HEK293 (cell line): Measurements from ENCODE around the gene INPP5A.

Experiments
- CTCF ChIA-PET: fragments of 350-600 bp; formaldehyde crosslinking; extraction: SDS; loops from one replicate; lab custom pipeline; 2021; ENCODE audit warnings: antibody characterized with exemption; lab: Yijun Ruan, JAX
- POLR2A ChIA-PET: fragments of 300-600 bp; formaldehyde crosslinking; extraction: SDS; loops from one replicate; lab custom pipeline; 2020; ENCODE audit warnings: antibody characterized with exemption, inconsistent platforms; lab: Yijun Ruan, JAX
- H3K27ac ChIP-seq: fragments of 200-500 bp; sonication (Bioruptor generic); 2 replicates; pipeline ENCODE4 v1.5.1; 2014; ENCODE audit warnings: low read depth, low read length, control low read depth, inconsistent platforms; ENCODE audit errors: extremely low read depth
- H3K36me3 ChIP-seq, 2 experiments: fragments of 200-500 bp in 1 of 2; sonication (Bioruptor generic) in 1 of 2; 1 replicate in 1 of 2; 2 replicates in 1 of 2; pipeline ENCODE4 v1.5.1; 2014 to 2017; ENCODE audit warnings: inconsistent platforms in 2 of 2, low read length in 2 of 2; ENCODE audit not compliant: control insufficient read depth in 2 of 2, insufficient read depth in 1 of 2
- H3K4me1 ChIP-seq: fragments of 200-500 bp; sonication (Bioruptor generic); 2 replicates; pipeline ENCODE4 v1.5.1; 2014; ENCODE audit warnings: mild to moderate bottlenecking, low read length, inconsistent platforms; ENCODE audit not compliant: control insufficient read depth, insufficient read depth
- H3K4me3 ChIP-seq: 2 replicates; pipeline ENCODE4 v1.5.1; 2011; ENCODE audit warnings: low read depth, mild to moderate bottlenecking, control low read depth, low read length, moderate library complexity
- H3K9me3 ChIP-seq: fragments of 200-500 bp; sonication (Bioruptor generic); 2 replicates; pipeline ENCODE4 v1.5.1; 2014; ENCODE audit warnings: low read depth, low read length, inconsistent platforms; ENCODE audit not compliant: control insufficient read depth, insufficient read depth
- KLF7 ChIP-seq: fragments of 450-650 bp; formaldehyde crosslinking; IDR thresholded peaks from 2 replicates; pipeline ENCODE4 v1.5.1; 2016; ENCODE audit warnings: missing biosample characterization, missing genetic modification characterization, borderline replicate concordance
- KLF8 ChIP-seq: fragments of 450-650 bp; formaldehyde crosslinking; IDR thresholded peaks from 2 replicates; pipeline ENCODE4 v1.5.1; 2016; ENCODE audit warnings: missing biosample characterization, missing genetic modification characterization
- KLF9 ChIP-seq: fragments of 450-650 bp; formaldehyde crosslinking; IDR thresholded peaks from 2 replicates; pipeline ENCODE4 v1.5.1; 2016; ENCODE audit warnings: missing biosample characterization, missing genetic modification characterization, low read depth
- OSR2 ChIP-seq: fragments of 450-650 bp; formaldehyde crosslinking; IDR thresholded peaks from 2 replicates; pipeline ENCODE4 v1.5.1; 2016; ENCODE audit warnings: missing biosample characterization, missing genetic modification characterization
- PBX3 ChIP-seq: sonication (generic); formaldehyde crosslinking; IDR thresholded peaks from 2 replicates; pipeline ENCODE4 v1.8.1; 2022; ENCODE audit warnings: mild to moderate bottlenecking, moderate library complexity, missing genetic modification reagents
- PRDM1 ChIP-seq: fragments of 450-650 bp; formaldehyde crosslinking; IDR thresholded peaks from 2 replicates; pipeline ENCODE4; 2016; ENCODE audit warnings: missing biosample characterization, missing genetic modification characterization
- PRDM10 ChIP-seq: fragments of 450-650 bp; formaldehyde crosslinking; IDR thresholded peaks from 2 replicates; pipeline ENCODE4 v1.5.1; 2016; ENCODE audit warnings: missing biosample characterization, missing genetic modification characterization
- TCF7L2 ChIP-seq: IDR thresholded peaks from 2 replicates; pipeline ENCODE4 v1.6.1; 2011; ENCODE audit warnings: low read depth, mild to moderate bottlenecking, inconsistent platforms, low read length, moderate library complexity, borderline replicate concordance
- YY1 ChIP-seq: fragments of 450-650 bp; formaldehyde crosslinking; IDR thresholded peaks from 2 replicates; pipeline ENCODE4 v1.5.1; 2018; ENCODE audit warnings: missing biosample characterization, missing genetic modification characterization
- ZBTB44 ChIP-seq: fragments of 450-650 bp; IDR thresholded peaks from 2 replicates; pipeline ENCODE4 v1.5.1; 2018; ENCODE audit warnings: missing biosample characterization, mild to moderate bottlenecking, missing genetic modification characterization
- ZBTB49 ChIP-seq: fragments of 450-650 bp; formaldehyde crosslinking; IDR thresholded peaks from 2 replicates; pipeline ENCODE4 v1.5.1; 2016; ENCODE audit warnings: missing biosample characterization, missing genetic modification characterization, low read depth
- ZFP41 ChIP-seq: fragments of 450-650 bp; formaldehyde crosslinking; IDR thresholded peaks from 2 replicates; pipeline ENCODE4 v1.5.1; 2016; ENCODE audit warnings: missing biosample characterization, missing genetic modification characterization, borderline replicate concordance
- ZNF138 ChIP-seq: fragments of 450-650 bp; formaldehyde crosslinking; IDR thresholded peaks from 2 replicates; pipeline ENCODE4 v1.5.1; 2016; ENCODE audit warnings: missing biosample characterization, missing genetic modification characterization, borderline replicate concordance
- ZNF214 ChIP-seq: fragments of 450-650 bp; formaldehyde crosslinking; IDR thresholded peaks from 2 replicates; pipeline ENCODE4 v1.5.1; 2017; ENCODE audit warnings: missing biosample characterization, mild to moderate bottlenecking, missing genetic modification characterization, borderline replicate concordance
- ZNF26 ChIP-seq: fragments of 450-650 bp; formaldehyde crosslinking; IDR thresholded peaks from 2 replicates; pipeline ENCODE4 v1.5.1; 2016; ENCODE audit warnings: missing biosample characterization, missing genetic modification characterization
- ZNF341 ChIP-seq: fragments of 450-650 bp; formaldehyde crosslinking; IDR thresholded peaks from 2 replicates; pipeline ENCODE4; 2016; ENCODE audit warnings: low read depth, missing biosample characterization, missing genetic modification characterization
- ZNF350 ChIP-seq: fragments of 450-650 bp; formaldehyde crosslinking; IDR thresholded peaks from 2 replicates; pipeline ENCODE4 v1.5.0; 2017; ENCODE audit warnings: missing biosample characterization, mild to moderate bottlenecking, missing genetic modification characterization
- ZNF391 ChIP-seq: fragments of 450-650 bp; formaldehyde crosslinking; IDR thresholded peaks from 2 replicates; pipeline ENCODE4 v1.5.1; 2016; ENCODE audit warnings: low read depth, missing biosample characterization, missing genetic modification characterization, borderline replicate concordance
- ZNF423 ChIP-seq: fragments of 450-650 bp; formaldehyde crosslinking; IDR thresholded peaks from 2 replicates; pipeline ENCODE4 v1.5.1; 2016; ENCODE audit warnings: missing biosample characterization, missing genetic modification characterization
- ZNF571 ChIP-seq: fragments of 450-650 bp; formaldehyde crosslinking; IDR thresholded peaks from 2 replicates; pipeline ENCODE4 v1.5.0; 2017; ENCODE audit warnings: missing biosample characterization, missing genetic modification characterization
- ZNF621 ChIP-seq: fragments of 450-650 bp; formaldehyde crosslinking; IDR thresholded peaks from 2 replicates; pipeline ENCODE4 v1.5.1; 2017; ENCODE audit warnings: missing biosample characterization, missing genetic modification characterization
- ZNF623 ChIP-seq: fragments of 450-650 bp; formaldehyde crosslinking; IDR thresholded peaks from 2 replicates; pipeline ENCODE4 v1.5.1; 2016; ENCODE audit warnings: missing biosample characterization, missing genetic modification characterization
- ZSCAN16 ChIP-seq: fragments of 450-650 bp; formaldehyde crosslinking; IDR thresholded peaks from 2 replicates; pipeline ENCODE4 v1.5.1; 2016; ENCODE audit warnings: missing biosample characterization, missing genetic modification characterization
- TF ChIP-seq, protein P1 (sequence below): fragments of 450-650 bp; formaldehyde crosslinking; IDR thresholded peaks from 2 replicates; pipeline ENCODE4 v1.5.1; 2017; ENCODE audit warnings: missing biosample characterization, missing genetic modification characterization

The INPP5A gene

DNA sequence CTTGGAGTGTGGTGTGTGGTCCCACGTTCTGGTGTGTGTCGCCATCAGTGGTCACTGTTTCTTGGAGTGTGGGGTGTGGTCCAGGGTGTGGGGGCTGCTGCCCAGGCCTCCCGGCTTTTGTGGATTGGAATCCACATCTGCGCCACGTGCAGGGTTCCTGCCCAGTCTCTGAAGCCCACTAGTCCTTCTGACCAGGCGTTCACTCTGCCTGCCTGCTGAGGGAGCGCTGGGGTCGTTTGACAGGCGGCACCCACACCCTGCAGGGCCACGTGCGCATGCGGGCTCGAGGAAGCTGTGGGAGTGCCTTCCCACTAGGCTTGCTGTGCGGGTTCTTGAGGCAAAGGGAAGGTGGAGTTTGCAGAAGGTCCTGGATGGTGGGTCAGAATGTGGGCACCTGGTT is 51.4 kb downstream of the INPP5A start:
- ChIA-PET CTCF (no interaction called here), POLR2A (no interaction called here)
- Histone ChIP-seq H3K36me3 (no peaks in the 10 kb centered on the region), H3K9me3 (no peaks in the 10 kb centered on the region), H3K4me1 (0 out of 2 replicates have a peak, but pooled peaks cover 6% of the 10 kb centered on the region), H3K27ac (no peak overlapping the region), H3K4me3 (no peak overlapping the region)
- TF ChIP-seq ZSCAN16 (tag by site-specific recombination) (no peak), ZNF623 (no peak), KLF8 (tag by site-specific recombination) (no peak), PBX3 (CRISPR knock-in tag) (no peak), PRDM10 (no peak), OSR2 (no peak), ZFP41 (tag by site-specific recombination) (no peak), TCF7L2 (no peak), ZNF138 (tag by site-specific recombination) (no peak), ZNF423 (tag by site-specific recombination) (no peak), ZNF341 (tag by site-specific recombination) (no peak), ZBTB49 (no peak), PRDM1 (tag by site-specific recombination) (no peak), ZNF571 (tag by site-specific recombination) (no peak)
- TF ChIP-seq, protein P1, sequence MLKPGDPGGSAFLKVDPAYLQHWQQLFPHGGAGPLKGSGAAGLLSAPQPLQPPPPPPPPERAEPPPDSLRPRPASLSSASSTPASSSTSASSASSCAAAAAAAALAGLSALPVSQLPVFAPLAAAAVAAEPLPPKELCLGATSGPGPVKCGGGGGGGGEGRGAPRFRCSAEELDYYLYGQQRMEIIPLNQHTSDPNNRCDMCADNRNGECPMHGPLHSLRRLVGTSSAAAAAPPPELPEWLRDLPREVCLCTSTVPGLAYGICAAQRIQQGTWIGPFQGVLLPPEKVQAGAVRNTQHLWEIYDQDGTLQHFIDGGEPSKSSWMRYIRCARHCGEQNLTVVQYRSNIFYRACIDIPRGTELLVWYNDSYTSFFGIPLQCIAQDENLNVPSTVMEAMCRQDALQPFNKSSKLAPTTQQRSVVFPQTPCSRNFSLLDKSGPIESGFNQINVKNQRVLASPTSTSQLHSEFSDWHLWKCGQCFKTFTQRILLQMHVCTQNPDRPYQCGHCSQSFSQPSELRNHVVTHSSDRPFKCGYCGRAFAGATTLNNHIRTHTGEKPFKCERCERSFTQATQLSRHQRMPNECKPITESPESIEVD (tag by site-specific recombination) = no peak

DNA sequence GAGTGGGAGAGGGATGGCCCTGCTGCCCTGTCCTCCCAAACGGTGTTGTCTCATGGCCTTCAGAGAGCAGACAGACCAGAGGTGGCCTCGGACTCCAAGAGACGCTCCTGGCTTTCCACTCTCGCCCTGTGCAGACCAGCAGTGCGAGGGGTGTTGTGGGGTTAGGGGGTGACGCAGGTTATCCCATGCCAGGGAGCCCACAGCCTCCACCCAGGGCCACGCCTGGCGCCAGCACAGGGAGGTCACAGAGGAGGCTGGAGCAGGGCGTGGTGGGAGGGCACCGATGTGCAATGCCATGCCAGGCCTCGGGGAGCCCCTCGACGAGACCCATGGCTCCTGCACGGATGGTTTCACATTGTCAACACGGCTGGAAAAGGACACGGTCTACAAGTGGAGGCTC is 52.1 kb downstream of the INPP5A start:
- Histone ChIP-seq H3K36me3 (no peaks in the 10 kb centered on the region), H3K27ac (no peak overlapping the region), H3K4me3 (no peak overlapping the region), H3K9me3 (no peaks in the 10 kb centered on the region), H3K4me1 (0 out of 2 replicates have a peak, but pooled peaks cover 6% of the 10 kb centered on the region)
- ChIA-PET POLR2A (no interaction called here), CTCF (no interaction called here)
- TF ChIP-seq ZBTB44 (no peak), YY1 (tag by site-specific recombination) (no peak), KLF7 (tag by site-specific recombination) (no peak), ZNF214 (tag by site-specific recombination) (no peak), ZNF26 (tag by site-specific recombination) (no peak), ZNF350 (tag by site-specific recombination) (no peak), ZNF391 (tag by site-specific recombination) (no peak), KLF9 (tag by site-specific recombination) (no peak), ZNF621 (no peak)
